D721Med (cell line): ENCODE data around the gene DOCK4.

Experiments
- DNase-seq: peaks from one replicate; pipeline ENCODE4 v3.0.0; 2011; ENCODE audit warnings: low spot score; ENCODE audit not compliant: insufficient read length
- FAIRE-seq: peaks from 2 replicates; lab custom pipeline; 2011; peaks lifted over from hg19 to GRCh38; lab: Jason Lieb, UNC
- TF ChIP-seq, protein P1 (sequence below): IDR thresholded peaks from 2 replicates; pipeline ENCODE4 v1.5.1; 2012; ENCODE audit warnings: mild to moderate bottlenecking, control low read depth; ENCODE audit not compliant: insufficient read depth; ENCODE audit errors: missing control alignments

Gene DOCK4

DNA sequence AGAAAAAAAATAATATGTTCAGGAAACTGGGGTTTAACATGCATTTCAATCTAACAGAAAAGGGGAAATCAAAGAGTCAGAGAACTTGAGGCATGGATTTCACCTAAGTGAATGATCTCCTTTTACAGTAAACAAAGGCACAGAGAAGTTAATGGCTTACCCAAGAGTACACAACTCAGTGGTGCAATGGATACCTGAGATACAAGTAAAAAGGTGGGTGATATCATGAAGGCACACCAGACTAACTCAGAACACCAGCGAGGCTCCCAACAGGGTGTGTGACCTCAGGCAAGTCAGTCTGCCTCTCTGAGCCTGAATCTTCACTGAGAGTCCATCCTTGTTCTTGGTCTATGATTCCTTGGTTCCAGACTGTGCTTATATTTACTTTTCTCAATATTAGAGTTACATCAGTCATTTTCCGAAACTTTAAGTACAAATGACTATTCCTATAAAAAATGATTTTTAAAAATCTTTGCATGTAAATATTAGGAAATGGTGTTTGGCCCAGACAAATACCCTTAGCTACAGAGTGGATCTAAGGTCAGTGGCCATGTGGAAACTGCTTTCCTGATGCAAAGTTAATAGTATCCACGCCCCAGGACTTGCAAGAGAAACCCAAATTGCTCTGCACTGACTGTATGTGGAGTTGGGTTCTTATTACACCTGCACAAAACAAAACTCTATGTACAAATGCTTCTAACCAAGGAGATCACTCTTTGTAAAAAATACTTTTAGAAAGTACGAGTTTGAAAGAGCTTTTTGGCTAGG is 361.1 kb downstream of the DOCK4 start:
- DNase-seq (no peak), FAIRE-seq (no peak)
- TF ChIP-seq, protein P1, sequence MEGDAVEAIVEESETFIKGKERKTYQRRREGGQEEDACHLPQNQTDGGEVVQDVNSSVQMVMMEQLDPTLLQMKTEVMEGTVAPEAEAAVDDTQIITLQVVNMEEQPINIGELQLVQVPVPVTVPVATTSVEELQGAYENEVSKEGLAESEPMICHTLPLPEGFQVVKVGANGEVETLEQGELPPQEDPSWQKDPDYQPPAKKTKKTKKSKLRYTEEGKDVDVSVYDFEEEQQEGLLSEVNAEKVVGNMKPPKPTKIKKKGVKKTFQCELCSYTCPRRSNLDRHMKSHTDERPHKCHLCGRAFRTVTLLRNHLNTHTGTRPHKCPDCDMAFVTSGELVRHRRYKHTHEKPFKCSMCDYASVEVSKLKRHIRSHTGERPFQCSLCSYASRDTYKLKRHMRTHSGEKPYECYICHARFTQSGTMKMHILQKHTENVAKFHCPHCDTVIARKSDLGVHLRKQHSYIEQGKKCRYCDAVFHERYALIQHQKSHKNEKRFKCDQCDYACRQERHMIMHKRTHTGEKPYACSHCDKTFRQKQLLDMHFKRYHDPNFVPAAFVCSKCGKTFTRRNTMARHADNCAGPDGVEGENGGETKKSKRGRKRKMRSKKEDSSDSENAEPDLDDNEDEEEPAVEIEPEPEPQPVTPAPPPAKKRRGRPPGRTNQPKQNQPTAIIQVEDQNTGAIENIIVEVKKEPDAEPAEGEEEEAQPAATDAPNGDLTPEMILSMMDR, result no peak

DNA sequence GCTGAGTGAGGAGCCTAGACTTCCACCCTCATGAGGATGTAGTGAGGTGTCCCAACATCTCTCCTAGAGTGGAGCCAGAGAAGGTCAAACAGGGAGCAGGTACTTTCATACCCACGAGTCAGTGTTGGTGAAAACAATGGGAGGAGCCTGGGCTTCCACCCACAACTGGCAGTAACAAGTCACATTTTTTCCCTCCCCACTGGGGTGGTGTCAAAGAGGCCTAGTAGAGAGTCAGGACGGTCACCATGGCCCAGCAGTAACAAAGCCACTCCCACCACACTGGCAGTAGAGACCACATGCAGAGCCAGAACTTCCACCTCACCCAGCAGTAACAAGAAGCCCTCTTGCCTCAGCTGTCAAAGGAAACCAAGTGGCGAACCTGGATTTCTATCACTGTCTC is 363.7 kb downstream of the DOCK4 start:
- TF ChIP-seq, protein P1, result no peak
- FAIRE-seq (no peak), DNase-seq (no peak)

DNA sequence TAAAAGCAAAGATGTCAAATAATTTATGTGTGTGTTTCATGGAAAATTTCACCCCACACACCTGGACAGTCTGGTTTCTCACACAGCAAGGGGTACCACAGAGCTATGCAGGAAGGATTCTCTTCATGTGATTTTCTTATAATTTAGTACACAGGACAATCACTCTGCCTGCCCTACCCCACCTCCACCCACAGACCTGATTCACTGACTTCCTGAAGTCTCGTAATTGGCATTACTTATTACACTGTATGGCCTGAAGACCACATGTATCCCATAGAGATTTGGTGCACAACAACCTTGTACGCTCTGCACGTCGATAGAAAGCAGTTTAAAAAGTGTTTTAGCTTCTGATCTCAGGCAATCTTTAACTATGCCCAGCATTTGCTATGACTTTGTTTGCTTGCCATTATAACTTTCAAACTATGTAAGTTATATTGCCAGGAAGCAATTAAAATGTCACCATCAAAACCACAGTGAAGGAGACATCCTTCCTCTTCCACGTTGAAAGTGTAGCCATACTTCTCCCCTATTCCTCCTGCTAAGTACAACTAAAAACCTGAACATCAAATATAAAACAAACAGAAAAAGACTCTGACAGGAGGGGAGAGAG is 364.5 kb downstream of the DOCK4 start:
- DNase-seq (no peak), FAIRE-seq (no peak)
- TF ChIP-seq, protein P1, result no peak

DNA sequence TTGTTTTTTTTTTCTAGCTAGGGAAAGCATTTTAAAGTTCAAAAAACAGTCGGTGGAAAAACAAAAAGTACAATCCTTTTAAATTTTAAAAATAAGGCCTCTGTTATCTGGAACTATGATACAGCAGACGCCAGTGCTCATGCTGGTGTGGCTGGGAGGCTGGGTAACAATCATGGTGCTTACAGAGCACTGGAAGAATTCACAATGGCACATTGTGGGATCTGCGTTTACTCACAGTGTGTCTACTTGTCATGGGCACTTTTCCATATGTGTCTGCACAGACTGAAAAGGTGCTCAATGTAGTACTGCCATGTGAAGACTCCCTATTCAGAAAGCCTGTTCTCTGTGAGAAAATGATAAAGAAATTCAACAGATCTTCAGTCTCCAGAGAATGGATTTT is 365.7 kb downstream of the DOCK4 start:
- FAIRE-seq (no peak), DNase-seq (no peak)
- TF ChIP-seq, protein P1, result no peak

DNA sequence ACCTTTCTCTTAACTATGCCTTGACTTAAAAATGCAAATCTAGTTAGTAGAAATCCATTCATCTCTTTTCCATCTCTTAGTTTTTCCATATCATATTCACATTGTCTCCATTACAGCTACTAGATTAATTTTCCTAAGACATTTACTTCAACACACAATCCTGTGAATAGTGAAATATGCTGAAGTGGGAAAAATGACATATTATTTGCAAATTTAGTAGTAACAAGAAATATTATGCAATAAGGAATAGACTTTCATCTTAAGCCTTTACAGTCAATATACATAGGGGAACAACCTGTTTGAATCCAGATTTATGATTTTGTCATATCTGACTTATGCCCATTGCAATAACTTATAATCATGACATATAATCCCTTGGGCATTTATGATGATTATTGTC is 366.9 kb downstream of the DOCK4 start:
- no peak for FAIRE-seq
- no peak for DNase-seq
- TF ChIP-seq, protein P1, result no peak

DNA sequence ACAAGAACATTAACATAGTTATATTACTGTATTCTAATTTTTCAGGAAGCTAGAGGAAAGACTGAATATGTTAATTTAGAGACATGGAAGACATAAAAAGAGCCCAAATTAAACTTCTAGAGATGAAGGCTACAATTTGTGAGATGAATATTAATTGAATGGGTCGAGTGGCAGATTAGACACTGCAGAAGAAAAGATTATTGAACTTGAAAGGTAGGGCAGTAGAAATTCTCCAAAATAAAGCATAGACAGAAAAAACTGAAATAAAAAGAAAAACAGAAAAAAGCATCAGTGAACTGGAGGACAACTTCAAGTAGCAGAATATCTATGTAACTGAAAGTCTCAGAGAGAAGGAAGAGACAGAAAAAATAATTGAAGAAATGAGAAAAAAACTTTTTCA is 369.6 kb downstream of the DOCK4 start:
- DNase-seq (no peak), FAIRE-seq (no peak)

More for the DNA sequence above, 369.6 kb downstream of the DOCK4 start:
- TF ChIP-seq, protein P1, result no peak
